Trophoblast cell (in vitro differentiated cells and primary cell): Measurements from ENCODE around the gene RTBDN.

Experiments
- DNase-seq, 2 donors: peaks; one replicate each; pipeline ENCODE4 v3.0.0-alpha.2; 2016
- H2AFZ ChIP-seq: 2 replicates; pipeline ENCODE4 v1.6.1; 2013; ENCODE audit warnings: low read length, moderate library complexity, mild to moderate bottlenecking; ENCODE audit not compliant: insufficient read depth, poor library complexity
- H2AK5ac ChIP-seq: 2 replicates; pipeline ENCODE4 v1.6.1; 2013; ENCODE audit warnings: mild to moderate bottlenecking, low read length
- H2BK120ac ChIP-seq: 2 replicates; pipeline ENCODE4 v1.6.1; 2013; ENCODE audit warnings: low read length, mild to moderate bottlenecking, moderate library complexity; ENCODE audit not compliant: insufficient read depth, poor library complexity
- H2BK12ac ChIP-seq: 2 replicates; pipeline ENCODE4 v1.6.1; 2013; ENCODE audit warnings: mild to moderate bottlenecking, low read length, moderate library complexity
- H2BK5ac ChIP-seq: 2 replicates; pipeline ENCODE4 v1.6.1; 2013; ENCODE audit warnings: low read length, low read depth, moderate library complexity, mild to moderate bottlenecking; ENCODE audit not compliant: poor library complexity
- H3K14ac ChIP-seq: 2 replicates; pipeline ENCODE4 v1.6.1; 2013; ENCODE audit warnings: mild to moderate bottlenecking, low read length
- H3K18ac ChIP-seq: 2 replicates; pipeline ENCODE4 v1.6.1; 2013; ENCODE audit warnings: mild to moderate bottlenecking, low read length
- H3K23ac ChIP-seq: 2 replicates; pipeline ENCODE4 v1.6.1; 2013; ENCODE audit warnings: low read length
- H3K27ac ChIP-seq: 2 replicates; pipeline ENCODE4 v1.5.1; 2013; ENCODE audit warnings: low read depth, mild to moderate bottlenecking, inconsistent platforms, low read length, moderate library complexity
- H3K27me3 ChIP-seq: 2 replicates; pipeline ENCODE4 v1.6.1; 2013; ENCODE audit warnings: inconsistent platforms, mild to moderate bottlenecking, low read length, moderate library complexity; ENCODE audit not compliant: insufficient read depth
- H3K36me3 ChIP-seq, 2 experiments: 1 replicate in 1 of 2; 2 replicates in 1 of 2; pipeline ENCODE4 v1.6.1; 2013; ENCODE audit warnings: low read length in 2 of 2, mild to moderate bottlenecking in 2 of 2, moderate library complexity in 1 of 2; ENCODE audit not compliant: insufficient read depth in 2 of 2, control insufficient read depth in 1 of 2
- H3K4ac ChIP-seq: 2 replicates; pipeline ENCODE4 v1.6.1; 2013; ENCODE audit warnings: low read depth, mild to moderate bottlenecking, low read length, moderate library complexity
- H3K4me1 ChIP-seq, 2 experiments: 1 replicate in 1 of 2; 2 replicates in 1 of 2; pipeline ENCODE4 v1.6.1; 2013; ENCODE audit warnings: low read length in 2 of 2, mild to moderate bottlenecking in 2 of 2, moderate library complexity in 1 of 2; ENCODE audit not compliant: insufficient read depth in 2 of 2, control insufficient read depth in 1 of 2
- H3K4me2 ChIP-seq: 2 replicates; pipeline ENCODE4 v1.6.1; 2013; ENCODE audit warnings: inconsistent platforms, mild to moderate bottlenecking, low read length, moderate library complexity
- H3K4me3 ChIP-seq: 2 replicates; pipeline ENCODE4 v1.5.1; 2013; ENCODE audit warnings: mild to moderate bottlenecking, low read depth, low read length, inconsistent platforms
- H3K79me1 ChIP-seq: one replicate; pipeline ENCODE4 v1.6.1; 2013; ENCODE audit warnings: low read length
- H3K79me2 ChIP-seq: 2 replicates; pipeline ENCODE4 v1.6.1; 2013; ENCODE audit warnings: low read length, mild to moderate bottlenecking; ENCODE audit not compliant: control insufficient read depth, insufficient read depth, poor library complexity
- H3K9ac ChIP-seq: 2 replicates; pipeline ENCODE4 v1.6.1; 2013; ENCODE audit warnings: mild to moderate bottlenecking, low read length
- H3K9me3 ChIP-seq: 2 replicates; pipeline ENCODE4 v1.6.1; 2013; ENCODE audit warnings: low read depth, mild to moderate bottlenecking, control low read depth, inconsistent platforms, low read length; ENCODE audit not compliant: insufficient read depth
- H4K12ac ChIP-seq: 2 replicates; pipeline ENCODE4 v1.6.1; 2013; ENCODE audit warnings: low read depth, mild to moderate bottlenecking, low read length, moderate library complexity
- H4K8ac ChIP-seq: 2 replicates; pipeline ENCODE4 v1.6.1; 2013; ENCODE audit warnings: low read depth, mild to moderate bottlenecking, low read length, moderate library complexity
- H4K91ac ChIP-seq: one replicate; pipeline ENCODE4 v1.6.1; 2013; ENCODE audit warnings: low read depth, mild to moderate bottlenecking, low read length, moderate library complexity
- WGBS: extraction: QIAGEN DNeasy Blood & Tissue Kit; methylation state at CpG from one replicate; pipeline ENCODE4 v1.1.7; 2013; ENCODE audit warnings: missing lambda C conversion rate; ENCODE audit not compliant: insufficient read length, insufficient coverage; ENCODE audit errors: extremely low coverage; 5-methylcytosine and 5-hydroxymethylcytosine counted together

RTBDN gene

DNA sequence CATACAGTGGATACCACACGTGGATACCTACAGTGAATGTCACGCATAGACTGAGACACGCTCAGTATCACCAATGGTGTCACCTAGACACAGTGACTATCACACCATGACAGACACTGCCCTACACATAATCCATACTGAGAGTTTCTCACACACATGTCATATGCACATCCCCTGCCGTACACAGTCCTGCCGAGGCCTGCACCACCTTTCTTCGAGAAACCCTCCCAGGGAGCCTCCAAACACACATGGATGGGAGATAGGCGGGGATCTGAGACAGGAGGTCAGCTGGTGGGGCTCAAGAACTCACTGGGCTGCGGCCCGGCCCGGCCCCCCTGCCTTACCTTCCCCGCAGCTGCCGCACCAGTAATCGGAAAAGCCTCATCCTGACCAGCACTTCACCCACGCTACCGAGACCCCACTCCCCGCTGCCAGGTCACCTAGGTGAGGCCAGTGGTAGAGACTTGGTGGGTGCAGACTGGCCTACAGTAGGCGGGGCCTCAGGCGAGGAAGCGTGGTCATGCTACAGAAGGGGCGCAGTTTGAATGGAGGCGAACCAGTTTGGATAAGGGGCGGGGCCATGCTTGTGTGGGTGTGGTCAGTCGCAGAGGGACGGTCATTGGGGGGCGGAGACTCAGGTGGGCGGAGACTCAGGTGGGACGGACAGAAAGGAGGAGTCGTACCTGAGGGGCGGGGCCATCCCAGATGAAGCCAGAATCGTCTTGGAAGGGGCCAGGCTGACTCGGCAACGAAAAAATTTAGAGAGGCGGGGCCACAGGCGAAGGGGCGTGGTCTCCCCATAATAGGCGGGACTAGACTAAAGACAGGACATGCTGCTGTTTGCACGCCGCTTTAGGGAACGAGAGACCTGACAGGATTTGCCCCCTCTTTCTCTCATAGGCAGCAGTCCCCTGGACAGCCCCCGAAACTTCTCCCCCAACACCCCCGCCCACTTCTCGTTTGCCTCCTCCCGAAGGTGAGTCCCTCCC, 6.0 kb upstream of the RTBDN start:
- Histone ChIP-seq H3K27ac (no peak overlapping the region), H3K36me3 (no peaks in the 10 kb centered on the region), H2AFZ (peak overlapping the region; percentile 32), H3K79me1 (no peaks in the 10 kb centered on the region), H4K8ac (no peak overlapping the region), H3K79me2 (no peaks in the 10 kb centered on the region), H3K9me3 (peaks cover 4% of the 10 kb centered on the region), H3K4me3 (peak overlapping the region; percentile 18), H3K4me1 (peaks cover 3 to 12% of the 10 kb centered on the region in 2 experiments), H4K12ac (no peak overlapping the region), H4K91ac (no peak overlapping the region), H3K27me3 (peaks cover 13% of the 10 kb centered on the region), H2BK12ac (no peak overlapping the region), H2BK120ac (no peak overlapping the region), H3K4ac (no peak overlapping the region), H3K23ac (no peak overlapping the region), H2AK5ac (no peak overlapping the region), H3K9ac (no peak overlapping the region), H3K18ac (no peak overlapping the region), H2BK5ac (no peak overlapping the region), H3K14ac (no peak overlapping the region), H3K4me2 (peak overlapping the region; percentile 72)
- DNase-seq = peak; percentile 63 to 66
- WGBS = no CpG with 5 or more reads among the region's 43 CpGs

DNA sequence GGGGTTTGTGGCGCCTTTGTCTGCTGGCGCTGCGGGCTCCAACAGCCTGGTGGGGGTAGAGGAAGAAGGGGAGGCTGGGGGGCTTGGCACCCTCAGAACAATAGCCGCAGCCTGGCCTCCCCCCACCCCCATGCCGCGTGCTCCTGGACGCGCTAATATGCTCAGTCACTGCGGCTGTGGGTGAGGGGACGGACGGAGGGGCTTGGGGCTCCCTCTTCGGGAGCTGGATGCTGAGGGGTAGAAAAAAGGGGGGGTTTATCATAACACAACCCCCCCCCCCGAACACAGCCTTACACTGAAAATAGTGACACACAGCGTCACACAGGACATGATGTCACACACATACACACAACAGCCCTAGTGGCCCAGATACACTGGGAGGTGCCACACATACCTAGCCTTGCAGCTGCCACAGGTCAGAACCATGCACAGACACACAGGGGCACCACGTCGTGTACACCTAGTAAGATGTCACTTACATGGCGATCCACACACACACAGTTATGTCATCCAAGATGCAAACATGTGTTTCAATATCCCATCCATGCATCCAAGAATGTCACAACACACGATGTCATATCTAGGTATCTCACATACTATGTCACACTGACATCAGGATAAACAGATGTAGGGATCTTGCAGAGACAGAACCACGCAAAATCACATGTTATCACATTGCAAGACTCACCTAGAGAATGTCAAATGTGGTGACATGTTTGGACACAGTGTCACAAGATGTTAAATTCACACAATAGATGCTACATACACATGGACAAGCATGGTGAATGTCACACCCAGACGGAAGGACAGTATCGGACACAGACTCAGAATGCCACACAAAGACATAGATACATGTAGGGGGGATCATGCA, 4.7 kb upstream of the RTBDN start:
- no CpG with 5 or more reads among the region's 21 CpGs for WGBS
- Histone ChIP-seq H3K79me2 (no peaks in the 10 kb centered on the region), H3K14ac (no peak overlapping the region), H4K8ac (no peak overlapping the region), H2AK5ac (no peak overlapping the region), H3K9me3 (peaks cover 10% of the 10 kb centered on the region), H3K4ac (no peak overlapping the region), H2BK5ac (no peak overlapping the region), H4K12ac (no peak overlapping the region), H3K23ac (no peak overlapping the region), H3K36me3 (no peaks in the 10 kb centered on the region), H2BK12ac (no peak overlapping the region), H2AFZ (no peak overlapping the region), H3K18ac (no peak overlapping the region), H3K4me1 (peaks cover 6 to 17% of the 10 kb centered on the region in 2 experiments), H4K91ac (no peak overlapping the region), H2BK120ac (no peak overlapping the region), H3K9ac (no peak overlapping the region), H3K27me3 (peaks cover 26% of the 10 kb centered on the region), H3K27ac (no peak overlapping the region), H3K4me2 (peak overlapping the region; percentile 71), H3K4me3 (no peak overlapping the region), H3K79me1 (no peaks in the 10 kb centered on the region)
- DNase-seq = no peak

DNA sequence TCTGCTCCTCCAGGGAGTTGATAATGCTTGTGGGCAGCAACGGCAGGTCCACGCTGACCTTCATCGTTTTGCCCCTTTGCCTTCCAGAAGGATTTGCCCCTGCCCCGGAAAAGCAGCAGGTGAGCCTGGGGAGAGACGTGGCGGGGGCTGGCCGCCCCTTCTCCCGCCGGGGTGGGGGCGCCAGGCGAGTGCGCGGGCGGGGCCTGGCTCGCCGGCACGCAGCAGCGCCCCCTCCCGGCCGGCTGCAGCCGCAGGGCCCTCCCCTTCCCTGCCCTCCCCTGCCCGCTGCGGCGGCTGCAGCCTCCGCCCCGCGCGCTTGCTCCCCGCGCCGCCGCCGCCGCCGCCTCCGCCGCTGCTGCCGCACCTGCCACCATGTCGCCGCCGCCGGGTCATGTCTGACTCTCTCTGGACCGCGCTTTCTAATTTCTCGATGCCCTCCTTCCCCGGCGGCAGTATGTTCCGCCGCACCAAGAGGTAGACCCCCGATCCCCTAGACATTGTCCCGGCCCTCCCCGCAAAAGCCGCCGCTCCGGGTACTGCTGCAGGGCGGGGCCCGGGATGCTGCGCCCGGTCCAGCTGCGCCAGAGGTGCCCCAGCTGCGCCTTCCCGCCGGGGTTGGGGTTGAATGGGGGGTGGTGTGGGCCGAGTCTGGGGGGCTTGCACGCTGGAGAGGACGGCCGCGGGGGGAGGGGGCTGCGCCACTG, 4.0 kb upstream of the RTBDN start, which contains the start of gene MAST1:
Gene MAST1 (plus strand): TSS at position 334 of the 704 bp plus-strand sequence. CDS start 58 bp downstream, at position 392.
- H3K18ac ChIP-seq = no peak within 1 kb of the TSS
- peak within 1 kb of the TSS; percentile 53 for H3K4me3 ChIP-seq
- no peak within 1 kb of the TSS for H2AK5ac ChIP-seq
- no peak within 1 kb of the TSS for H4K91ac ChIP-seq
- H3K79me1 ChIP-seq = no peaks in the 10 kb centered on the region
- no peak within 1 kb of the TSS for H2BK12ac ChIP-seq
- H2BK5ac ChIP-seq = no peak within 1 kb of the TSS
- no CpG with 5 or more reads among the region's 69 CpGs for WGBS
- H2BK120ac ChIP-seq = no peak within 1 kb of the TSS
- H3K27me3 ChIP-seq = peaks cover 30% of the 10 kb centered on the region
- H3K4me1 ChIP-seq = peaks cover 7 to 21% of the 10 kb centered on the region in 2 experiments
- H2AFZ ChIP-seq = peak within 1 kb of the TSS; percentile 30
- H3K27ac ChIP-seq = no peak within 1 kb of the TSS
- no peak within 1 kb of the TSS for H4K8ac ChIP-seq
- no peak within 1 kb of the TSS for H4K12ac ChIP-seq
- peak in 1 of 2 donors; percentile 39 for DNase-seq
- no peak within 1 kb of the TSS for H3K4ac ChIP-seq
- no peaks in the 10 kb centered on the region for H3K36me3 ChIP-seq
- H3K4me2 ChIP-seq = peak within 1 kb of the TSS; percentile 71
- no peaks in the 10 kb centered on the region for H3K79me2 ChIP-seq
- no peak within 1 kb of the TSS for H3K9ac ChIP-seq
- no peak within 1 kb of the TSS for H3K14ac ChIP-seq
- H3K23ac ChIP-seq = no peak within 1 kb of the TSS
- H3K9me3 ChIP-seq = peaks cover 10% of the 10 kb centered on the region

DNA sequence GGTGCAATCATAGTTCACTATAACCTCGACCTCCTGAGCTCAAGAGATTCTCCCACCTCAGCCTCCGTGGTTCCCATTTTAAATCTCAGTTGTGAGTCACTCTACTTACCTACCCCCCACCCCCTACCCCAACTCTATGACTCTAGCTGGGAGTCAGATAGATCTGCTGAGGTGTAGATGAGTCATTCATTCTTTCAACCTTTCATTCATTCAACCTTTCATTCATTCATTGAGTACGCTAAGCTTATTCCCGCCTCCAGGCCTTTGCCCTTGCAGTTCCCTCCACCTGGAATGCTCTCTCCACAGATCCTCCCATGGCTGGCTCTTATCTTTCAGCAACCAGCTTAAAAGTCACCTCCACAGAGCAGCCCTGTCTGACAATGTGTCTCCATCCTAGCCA, 2.8 kb upstream of the RTBDN start:
- Histone ChIP-seq H3K23ac (no peak overlapping the region), H3K27ac (no peak overlapping the region), H3K4me2 (no peak overlapping the region), H2AK5ac (no peak overlapping the region), H3K79me1 (no peaks in the 10 kb centered on the region), H3K4me1 (peaks cover 7 to 21% of the 10 kb centered on the region in 2 experiments), H4K12ac (no peak overlapping the region), H3K9ac (no peak overlapping the region), H2AFZ (no peak overlapping the region), H3K4me3 (no peak overlapping the region), H3K27me3 (peaks cover 30% of the 10 kb centered on the region), H3K9me3 (peaks cover 10% of the 10 kb centered on the region), H3K36me3 (no peaks in the 10 kb centered on the region), H2BK5ac (no peak overlapping the region), H2BK12ac (no peak overlapping the region), H2BK120ac (no peak overlapping the region), H3K14ac (no peak overlapping the region), H4K8ac (no peak overlapping the region), H3K18ac (no peak overlapping the region), H3K79me2 (no peaks in the 10 kb centered on the region), H3K4ac (no peak overlapping the region), H4K91ac (no peak overlapping the region)
- WGBS = no CpG with 5 or more reads among the region's 4 CpGs
- no peak for DNase-seq
